K562 (cell line): ENCODE data around the gene NLK. TPM values are rescaled to one million over a fixed set of nuclear protein-coding genes. Genes with fewer than 3 reads are reported as not detected.

ENCODE experiments used
- ATAC-seq: fragments of 200-7000 bp; cut with Tn5 transposase; 3 replicates; pipeline ENCODE4 v1.9.1; 2020; ENCODE audit warnings: moderate library complexity
- BruUV-seq: library from RNA; stranded (reverse); fragments of 400-500 nt; replicated peaks from 2 replicates; lab custom pipeline; 2021; lab: Mats Ljungman, UMichigan
- CTCF ChIA-PET: fragments of 300-600 bp; formaldehyde crosslinking; extraction: SDS; loops from one replicate; lab custom pipeline; 2021; ENCODE audit warnings: low intra/inter-chr PET ratio; lab: Yijun Ruan, JAX
- POLR2A ChIA-PET: fragments of 300-600, 350-650 bp; sonication (Branson Sonifier 250); formaldehyde crosslinking; extraction: SDS; loops from one replicate; lab custom pipeline; 2021; ENCODE audit warnings: antibody characterized with exemption, inconsistent platforms; lab: Yijun Ruan, JAX
- DNase-seq, 4 experiments: peaks; one replicate each; pipeline versions ENCODE4 v3.0.0 to v3.0.0-alpha.2; 2011 to 2018; ENCODE audit warnings: low spot score in 3 of 4, mixed read lengths in 3 of 4; ENCODE audit errors: extremely low read depth in 1 of 4
- FAIRE-seq: peaks from 2 replicates; lab custom pipeline; 2011; peaks lifted over from hg19 to GRCh38; lab: Jason Lieb, UNC
- H2AFZ ChIP-seq: 2 replicates; pipeline ENCODE4 v1.6.0; 2011; ENCODE audit warnings: low read depth, low read length, control low read depth, inconsistent platforms
- H3K27ac ChIP-seq: fragments of 200-600 bp; 3 replicates; pipeline ENCODE4 v1.8.0; 2011; ENCODE audit warnings: low read depth, mild to moderate bottlenecking, control low read depth, inconsistent platforms, low read length, moderate library complexity, mixed read lengths; ENCODE audit errors: extremely low read depth
- H3K27me3 ChIP-seq, 2 experiments: fragments of 300-600 bp in 1 of 2; 2 replicates in 1 of 2; 3 replicates in 1 of 2; pipeline versions ENCODE4 v1.6.0 to v1.8.0; 2011; ENCODE audit warnings: inconsistent platforms in 2 of 2, low read length in 2 of 2, mild to moderate bottlenecking in 1 of 2, mixed read lengths in 1 of 2, moderate library complexity in 1 of 2; ENCODE audit not compliant: control insufficient read depth in 2 of 2, insufficient read depth in 2 of 2
- H3K36me3 ChIP-seq: fragments of 300-600 bp; 3 replicates; pipeline ENCODE4 v1.8.0; 2011; ENCODE audit warnings: mild to moderate bottlenecking, low read length, inconsistent platforms; ENCODE audit not compliant: control insufficient read depth, insufficient read depth
- H3K4me1 ChIP-seq, 2 experiments: fragments of 200-600 bp in 1 of 2; replicated peaks in 1 of 2; 2 replicates in 1 of 2; 3 replicates in 1 of 2; pipeline versions ENCODE4 v1.5.1 to v1.8.0; 2011; ENCODE audit warnings: inconsistent platforms in 2 of 2, low read length in 2 of 2, mild to moderate bottlenecking in 1 of 2, mixed read lengths in 1 of 2, moderate library complexity in 1 of 2; ENCODE audit not compliant: control insufficient read depth in 2 of 2, insufficient read depth in 2 of 2
- H3K4me2 ChIP-seq: 2 replicates; pipeline ENCODE4 v1.6.1; 2011; ENCODE audit warnings: low read length, control low read depth, inconsistent platforms, mixed read lengths; ENCODE audit not compliant: insufficient read depth
- H3K4me3 ChIP-seq: fragments of 200-600 bp; sonication (generic), shearing (Covaris generic); 2 replicates; pipeline ENCODE4 v1.5.1; 2016; ENCODE audit warnings: control low read depth, inconsistent platforms
- H3K79me2 ChIP-seq: fragments of 200-600 bp; 3 replicates; pipeline ENCODE4 v1.8.0; 2011; ENCODE audit warnings: low read length, inconsistent platforms; ENCODE audit not compliant: control insufficient read depth, insufficient read depth
- H3K9ac ChIP-seq, 2 experiments: 2 replicates each; pipeline versions ENCODE4 v1.6.0 to v1.6.1; 2011; ENCODE audit warnings: low read depth in 2 of 2, low read length in 2 of 2, control low read depth in 1 of 2, inconsistent platforms in 1 of 2, mild to moderate bottlenecking in 1 of 2, mixed read lengths in 1 of 2; ENCODE audit not compliant: insufficient read depth in 1 of 2
- H3K9me1 ChIP-seq: one replicate; pipeline ENCODE4 v1.6.0; 2011; ENCODE audit warnings: inconsistent platforms, mild to moderate bottlenecking, low read length, moderate library complexity; ENCODE audit not compliant: control insufficient read depth, insufficient read depth
- H3K9me3 ChIP-seq: replicated peaks from 2 replicates; pipeline ENCODE4 v1.5.1; 2011; ENCODE audit warnings: low read depth, low read length, inconsistent platforms; ENCODE audit not compliant: control insufficient read depth, insufficient read depth
- H4K20me1 ChIP-seq: replicated peaks from 2 replicates; pipeline ENCODE4 v1.6.1; 2011; ENCODE audit warnings: low read length, inconsistent platforms, mixed read lengths; ENCODE audit not compliant: control insufficient read depth, insufficient read depth
- ARID2 ChIP-seq: fragments of 450-650 bp; IDR thresholded peaks from 2 replicates; pipeline ENCODE4 v1.6.1; 2017; ENCODE audit warnings: antibody characterized with exemption, mild to moderate bottlenecking
- CBFA2T2 ChIP-seq: fragments of 450-650 bp; conservative IDR thresholded peaks from 2 replicates; pipeline ENCODE4 v1.6.1; 2017; ENCODE audit warnings: mild to moderate bottlenecking
- CBX3 ChIP-seq, 2 experiments: IDR thresholded peaks; 1 replicate in 1 of 2; 2 replicates in 1 of 2; pipeline ENCODE4 v1.6.1; 2012; ENCODE audit warnings: inconsistent platforms in 2 of 2, low read length in 2 of 2, borderline replicate concordance in 1 of 2, control low read depth in 1 of 2
- GATAD2B ChIP-seq: fragments of 450-650 bp; IDR thresholded peaks from 2 replicates; pipeline ENCODE4 v1.6.1; 2017; ENCODE audit warnings: mild to moderate bottlenecking, borderline replicate concordance
- LARP7 ChIP-seq: fragments of 450-650 bp; IDR thresholded peaks from 2 replicates; pipeline ENCODE4 v1.6.1; 2016
- MAFK ChIP-seq: IDR thresholded peaks from 2 replicates; pipeline ENCODE4 v1.6.1; 2011; ENCODE audit warnings: low read length, improper control_type of control experiment
- MEIS2 ChIP-seq: fragments of 450-650 bp; IDR thresholded peaks from 2 replicates; pipeline ENCODE4 v1.6.1; 2014; ENCODE audit warnings: mild to moderate bottlenecking; ENCODE audit not compliant: partially characterized antibody
- TEAD4 ChIP-seq, 2 experiments: sonication (generic) in 1 of 2; formaldehyde crosslinking in 1 of 2; IDR thresholded peaks; 2 replicates each; pipeline versions ENCODE4 v1.6.1 to v1.8.0; 2012 to 2022; ENCODE audit warnings: borderline replicate concordance in 1 of 2, inconsistent platforms in 1 of 2, low read length in 1 of 2, mild to moderate bottlenecking in 1 of 2, missing genetic modification reagents in 1 of 2
- TGIF2 ChIP-seq: sonication (generic); formaldehyde crosslinking; IDR thresholded peaks from 2 replicates; pipeline ENCODE4 v1.8.1; 2022; ENCODE audit warnings: mild to moderate bottlenecking, missing genetic modification reagents, moderate library complexity
- ZNF134 ChIP-seq: fragments of 250-450 bp; sonication (Bioruptor Pico); conservative IDR thresholded peaks from 2 replicates; pipeline ENCODE4 v1.4.0; 2020
- ZSCAN32 ChIP-seq: fragments of 450-650 bp; formaldehyde crosslinking; IDR thresholded peaks from 2 replicates; pipeline ENCODE4 v1.4.0; 2020; ENCODE audit warnings: mild to moderate bottlenecking, moderate library complexity
- WGBS: fragments of 100-300 bp; shearing (Covaris generic); methylation state at CpG from one replicate; pipeline ENCODE4 v1.1.6; 2016; ENCODE audit warnings: low coverage, mixed read lengths; ENCODE audit not compliant: insufficient coverage; ENCODE audit errors: missing lambda C conversion rate; 5-methylcytosine and 5-hydroxymethylcytosine counted together
- in situ Hi-C: fragments of 300-500 bp; cut with MboI; formaldehyde crosslinking; loops from 4 replicates; pipeline ENCODE4 v1.15.0; 2018; ENCODE audit warnings: inconsistent platforms, mixed read lengths
- intact Hi-C: fragments of 100-400 bp; cut with micrococcal nuclease; formaldehyde crosslinking; loops from 2 replicates; pipeline ENCODE4 v1.14.2; 2022
- polyA plus RNA-seq, 8 experiments: library from polyadenylated mRNA; depleted of rRNA in 4 of 8; stranded (reverse) in 5 of 8; unstranded in 3 of 8; fragments of >200 nt; fragmentation: Nextera tagmentation in 2 of 8; fragmentation: Illumina TruSeq in 1 of 8; extraction: Ambion mirVana in 2 of 8; extraction: Trizol in 1 of 8; gene quantifications; 2 replicates each; pipeline versions ENCODE4 v1.2.1 to v1.2.3, GENCODE V29; 2011 to 2014; ENCODE audit warnings: inconsistent platforms in 1 of 8, missing spikeins in 1 of 8
- total RNA-seq, 7 experiments: library from RNA; depleted of rRNA in 6 of 7; stranded (reverse); fragments of >200 nt in 6 of 7; fragmentation: Illumina TruSeq in 2 of 7; extraction: Trizol in 2 of 7; gene quantifications; 2 replicates each; pipeline versions ENCODE4 v1.2.1 to v1.2.3, GENCODE V29; 2011 to 2021; ENCODE audit warnings: low replicate concordance in 1 of 7
- TF ChIP-seq, protein P1 (sequence below): fragments of 450-650 bp; IDR thresholded peaks from 2 replicates; pipeline ENCODE4 v1.6.1; 2016
- TF ChIP-seq, protein P2 (sequence below), 2 experiments: IDR thresholded peaks in 1 of 2; conservative IDR thresholded peaks in 1 of 2; 2 replicates each; pipeline ENCODE4 v1.6.1; 2016; ENCODE audit warnings: low read depth in 2 of 2, mild to moderate bottlenecking in 1 of 2, missing compliant biosample characterization in 1 of 2, missing genetic modification characterization in 1 of 2, moderate library complexity in 1 of 2
- TF ChIP-seq, protein P3 (sequence below): fragments of 250-450 bp; sonication (Bioruptor Pico); IDR thresholded peaks from 2 replicates; pipeline ENCODE4 v1.8.0; 2021; ENCODE audit warnings: borderline replicate concordance, mild to moderate bottlenecking, moderate library complexity; ENCODE audit not compliant: poor library complexity, severe bottlenecking

The NLK gene
- total and polyA plus RNA-seq, 9 of the 15 experiments (the other 6 are each of a cell fraction or from before 2014, with no cell fraction given), result 10.9 to 59.6 (median 26.7) TPM

DNA sequence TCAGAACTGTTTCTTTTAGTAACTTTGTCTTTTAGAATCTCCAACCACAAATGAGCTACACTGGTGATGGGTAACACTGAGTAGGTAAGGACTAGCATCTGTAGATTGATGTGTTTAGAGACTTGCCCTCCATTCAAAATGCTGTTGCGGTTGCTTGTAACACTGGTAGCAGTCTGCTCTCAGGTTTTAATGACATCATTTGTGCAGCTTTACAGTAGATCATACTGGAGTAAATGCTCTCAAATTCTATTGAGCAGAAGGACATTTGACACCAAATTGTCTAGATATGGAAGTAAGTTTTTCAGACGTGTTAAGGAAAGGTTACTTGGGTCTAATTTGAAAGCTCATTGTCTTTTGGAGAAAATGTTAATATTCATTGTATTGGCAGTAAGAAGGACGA is 98.8 kb downstream of the NLK start:
- H3K36me3 ChIP-seq, result peaks cover 23% of the 10 kb centered on the region; the same call in 2 of the 3 replicates

DNA sequence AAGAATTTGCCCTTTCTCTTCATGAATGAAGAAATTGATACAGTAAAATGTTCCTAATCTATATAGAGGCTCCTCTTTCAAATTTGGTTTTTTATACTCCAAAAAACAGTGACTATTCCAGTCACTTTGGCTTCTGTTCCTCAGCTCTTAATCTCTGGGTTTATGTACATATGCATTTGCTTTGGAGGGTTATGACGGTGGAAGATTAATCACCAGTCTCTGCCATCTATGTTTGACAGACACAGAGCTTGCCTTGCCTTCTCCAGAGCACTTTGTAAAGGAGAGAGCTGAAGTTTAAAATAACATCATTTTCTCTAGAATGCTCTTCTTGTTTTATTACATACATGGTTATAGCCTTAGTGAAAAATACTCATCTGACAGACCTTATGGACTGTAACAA is 99.3 kb downstream of the NLK start:
- Histone ChIP-seq H4K20me1 (no peaks in the 10 kb centered on the region), H3K9me3 (no peaks in the 10 kb centered on the region), H3K27ac (no peak overlapping the region), H3K79me2 (no peaks in the 10 kb centered on the region), H3K4me2 (no peak overlapping the region), H3K9ac (no peak overlapping the region), H3K4me1 (no peaks in the 10 kb centered on the region), H2AFZ (no peak overlapping the region), H3K4me3 (no peak overlapping the region), H3K27me3 (no peaks in the 10 kb centered on the region), H3K36me3 (peaks cover 23% of the 10 kb centered on the region; the same call in 2 of the 3 replicates), H3K9me1 (no peaks in the 10 kb centered on the region)
- BruUV-seq, result no TSS peak
- in situ Hi-C loops, result no loop called here
- 56% methylated on average over 1 of the region's 1 CpG for WGBS
- intact Hi-C loops, result no loop called here
- FAIRE-seq (no peak), ATAC-seq (no peak), DNase-seq (no peak)
- CTCF ChIA-PET, result no interaction called here
- POLR2A ChIA-PET, result no interaction called here
- TF ChIP-seq, protein P1, sequence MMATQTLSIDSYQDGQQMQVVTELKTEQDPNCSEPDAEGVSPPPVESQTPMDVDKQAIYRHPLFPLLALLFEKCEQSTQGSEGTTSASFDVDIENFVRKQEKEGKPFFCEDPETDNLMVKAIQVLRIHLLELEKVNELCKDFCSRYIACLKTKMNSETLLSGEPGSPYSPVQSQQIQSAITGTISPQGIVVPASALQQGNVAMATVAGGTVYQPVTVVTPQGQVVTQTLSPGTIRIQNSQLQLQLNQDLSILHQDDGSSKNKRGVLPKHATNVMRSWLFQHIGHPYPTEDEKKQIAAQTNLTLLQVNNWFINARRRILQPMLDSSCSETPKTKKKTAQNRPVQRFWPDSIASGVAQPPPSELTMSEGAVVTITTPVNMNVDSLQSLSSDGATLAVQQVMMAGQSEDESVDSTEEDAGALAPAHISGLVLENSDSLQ, result peak; percentile 35; the same call in 1 of the 2 replicates
- TF ChIP-seq, protein P2, sequence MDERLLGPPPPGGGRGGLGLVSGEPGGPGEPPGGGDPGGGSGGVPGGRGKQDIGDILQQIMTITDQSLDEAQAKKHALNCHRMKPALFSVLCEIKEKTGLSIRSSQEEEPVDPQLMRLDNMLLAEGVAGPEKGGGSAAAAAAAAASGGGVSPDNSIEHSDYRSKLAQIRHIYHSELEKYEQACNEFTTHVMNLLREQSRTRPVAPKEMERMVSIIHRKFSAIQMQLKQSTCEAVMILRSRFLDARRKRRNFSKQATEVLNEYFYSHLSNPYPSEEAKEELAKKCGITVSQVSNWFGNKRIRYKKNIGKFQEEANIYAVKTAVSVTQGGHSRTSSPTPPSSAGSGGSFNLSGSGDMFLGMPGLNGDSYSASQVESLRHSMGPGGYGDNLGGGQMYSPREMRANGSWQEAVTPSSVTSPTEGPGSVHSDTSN (CRISPR knock-in tag; IDR thresholded peaks at IDR 0.05; ENCODE audit: low read depth), result no peak
- TF ChIP-seq, protein P2 (tag; conservative IDR thresholded peaks at IDR 0.05; ENCODE audit: low read depth), result 0 out of 2 replicates have a peak, but pooled peaks have one; percentile 11
- TF ChIP-seq MEIS2, result peak; percentile 53
- no peak for TF ChIP-seq CBFA2T2

More for the DNA sequence above, 98.8 kb downstream of the NLK start:
- H3K4me1 ChIP-seq, result no peaks in the 10 kb centered on the region
- WGBS, result 62% methylated on average over 3 of the region's 3 CpGs
- ChIA-PET POLR2A (no interaction called here), CTCF (no interaction called here)
- BruUV-seq, result no TSS peak
- no peaks in the 10 kb centered on the region for H3K9me1 ChIP-seq
- no peak overlapping the region for H3K4me2 ChIP-seq
- ATAC-seq, result no peak
- no peak overlapping the region for H3K4me3 ChIP-seq
- H3K9me3 ChIP-seq, result no peaks in the 10 kb centered on the region
- no peaks in the 10 kb centered on the region for H4K20me1 ChIP-seq
- no peak for TF ChIP-seq GATAD2B
- TF ChIP-seq, protein P3, sequence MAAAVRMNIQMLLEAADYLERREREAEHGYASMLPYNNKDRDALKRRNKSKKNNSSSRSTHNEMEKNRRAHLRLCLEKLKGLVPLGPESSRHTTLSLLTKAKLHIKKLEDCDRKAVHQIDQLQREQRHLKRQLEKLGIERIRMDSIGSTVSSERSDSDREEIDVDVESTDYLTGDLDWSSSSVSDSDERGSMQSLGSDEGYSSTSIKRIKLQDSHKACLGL, result no peak
- no peak for TF ChIP-seq ARID2
- TF ChIP-seq CBX3 (IDR thresholded peaks at IDR 0.05; ENCODE audit: borderline replicate concordance in 1 of 2, low read length in 2 of 2), result no peak
- TF ChIP-seq TEAD4 (IDR thresholded peaks at IDR 0.05; ENCODE audit: low read length), result no peak
- TF ChIP-seq TEAD4 (CRISPR knock-in tag; IDR thresholded peaks at IDR 0.05; ENCODE audit: borderline replicate concordance), result no peak
- TF ChIP-seq TGIF2 (CRISPR knock-in tag), result no peak
- no peak for TF ChIP-seq ZNF134
- TF ChIP-seq ZSCAN32, result no peak
- no peak for TF ChIP-seq MAFK
- TF ChIP-seq LARP7, result no peak
- no peaks in the 10 kb centered on the region for H3K27me3 ChIP-seq
- no peak for FAIRE-seq
- H3K27ac ChIP-seq, result no peak overlapping the region
- no peak overlapping the region for H2AFZ ChIP-seq
- H3K9ac ChIP-seq, result no peak overlapping the region
- intact Hi-C loops, result no loop called here
- no peaks in the 10 kb centered on the region for H3K79me2 ChIP-seq
- DNase-seq, result no peak
- in situ Hi-C loops, result no loop called here
